Panc1 (cell line): ENCODE measurements around the gene KMT2D. TPM values are rescaled to one million over a fixed set of nuclear protein-coding genes. Genes with fewer than 3 reads are reported as not detected.

Source experiments
- ATAC-seq: fragments of 200-7000 bp; cut with Tn5 transposase; 2 replicates; pipeline ENCODE4 v1.9.1; 2020; ENCODE audit warnings: mild to moderate bottlenecking, moderate library complexity
- BruUV-seq: library from RNA; stranded (reverse); fragments of 400-500 nt; replicated peaks from 2 replicates; lab custom pipeline; 2021; lab: Mats Ljungman, UMichigan
- CTCF ChIA-PET: fragments of 300-600 bp; sonication (Branson Sonifier 250); formaldehyde crosslinking; loops from one replicate; lab custom pipeline; 2022; ENCODE audit warnings: antibody characterized with exemption; lab: Charles Lee
- POLR2A ChIA-PET: fragments of 300-600 bp; sonication (Branson Sonifier 250); formaldehyde crosslinking; loops from one replicate; lab custom pipeline; 2022; ENCODE audit warnings: antibody characterized with exemption; lab: Charles Lee
- DNase-seq: peaks from one replicate; pipeline ENCODE4 v3.0.0-alpha.2; 2010; ENCODE audit warnings: low read depth, low spot score
- H3K27ac ChIP-seq: 2 replicates; pipeline ENCODE4 v1.5.1; 2011; ENCODE audit warnings: mild to moderate bottlenecking, low read length, inconsistent platforms
- H3K27me3 ChIP-seq: fragments of 200-500 bp; sonication (Bioruptor generic); 2 replicates; pipeline ENCODE4 v1.6.0; 2014; ENCODE audit warnings: low read length, inconsistent platforms; ENCODE audit not compliant: control insufficient read depth, insufficient read depth
- H3K36me3 ChIP-seq: fragments of 200-500 bp; sonication (Bioruptor generic); 2 replicates; pipeline ENCODE4 v1.5.1; 2014; ENCODE audit warnings: inconsistent platforms, mild to moderate bottlenecking, low read length, moderate library complexity; ENCODE audit not compliant: control insufficient read depth, insufficient read depth
- H3K4me1 ChIP-seq: 2 replicates; pipeline ENCODE4 v1.5.1; 2011; ENCODE audit warnings: inconsistent platforms, mild to moderate bottlenecking, low read length, moderate library complexity; ENCODE audit not compliant: control insufficient read depth, insufficient read depth
- H3K4me3 ChIP-seq, 2 experiments: 2 replicates each; pipeline ENCODE4 v1.5.1; 2011 to 2012; ENCODE audit warnings: low read depth in 2 of 2, low read length in 2 of 2, mild to moderate bottlenecking in 2 of 2, inconsistent platforms in 1 of 2, moderate library complexity in 1 of 2
- H3K9me3 ChIP-seq: fragments of 200-500 bp; sonication (Bioruptor generic); 2 replicates; pipeline ENCODE4 v1.5.1; 2014; ENCODE audit warnings: low read depth, mild to moderate bottlenecking, inconsistent platforms, low read length, moderate library complexity; ENCODE audit not compliant: control insufficient read depth, insufficient read depth
- POLR2AphosphoS5 ChIP-seq: IDR thresholded peaks from 2 replicates; pipeline ENCODE4 v1.6.1; 2012; ENCODE audit warnings: mild to moderate bottlenecking, low read depth, low read length, moderate library complexity
- SIN3A ChIP-seq: IDR thresholded peaks from 2 replicates; pipeline ENCODE4 v1.6.1; 2012; ENCODE audit warnings: low read depth, mild to moderate bottlenecking, low read length, moderate library complexity, borderline replicate concordance; ENCODE audit not compliant: insufficient read depth
- TCF7L2 ChIP-seq: IDR thresholded peaks from 2 replicates; pipeline ENCODE4 v1.6.1; 2011; ENCODE audit warnings: mild to moderate bottlenecking, low read depth, low read length, inconsistent platforms
- in situ Hi-C: cut with HindIII; loops from 2 replicates; pipeline ENCODE4 v1.10.0; 2016; ENCODE audit warnings: low sequenced_read_pairs, low pct_unique_long_range_greater_than_20kb
- intact Hi-C: fragments of 100-400 bp; cut with micrococcal nuclease; formaldehyde crosslinking; loops from one replicate; pipeline ENCODE4 v1.10.0; 2022; ENCODE audit not compliant: unreplicated experiment
- total RNA-seq: library from RNA; stranded (reverse); gene quantifications from one replicate; pipeline ENCODE4 v1.2.1, GENCODE V29; 2021; ENCODE audit not compliant: unreplicated experiment
- TF ChIP-seq, protein P1 (sequence below), 2 experiments: IDR thresholded peaks; 2 replicates each; pipeline ENCODE4 v1.6.1; 2011 to 2012; ENCODE audit warnings: low read depth in 2 of 2, control low read depth in 1 of 2, low read length in 1 of 2, mild to moderate bottlenecking in 1 of 2, moderate library complexity in 1 of 2; ENCODE audit not compliant: insufficient read depth in 1 of 2
- TF ChIP-seq, protein P2 (sequence below): fragments of 450-650 bp; IDR thresholded peaks from 2 replicates; pipeline ENCODE4 v1.5.1; 2017; ENCODE audit warnings: mild to moderate bottlenecking

Gene KMT2D
- total RNA-seq, 1 experiment from 2014 or later: 64.7 TPM

DNA sequence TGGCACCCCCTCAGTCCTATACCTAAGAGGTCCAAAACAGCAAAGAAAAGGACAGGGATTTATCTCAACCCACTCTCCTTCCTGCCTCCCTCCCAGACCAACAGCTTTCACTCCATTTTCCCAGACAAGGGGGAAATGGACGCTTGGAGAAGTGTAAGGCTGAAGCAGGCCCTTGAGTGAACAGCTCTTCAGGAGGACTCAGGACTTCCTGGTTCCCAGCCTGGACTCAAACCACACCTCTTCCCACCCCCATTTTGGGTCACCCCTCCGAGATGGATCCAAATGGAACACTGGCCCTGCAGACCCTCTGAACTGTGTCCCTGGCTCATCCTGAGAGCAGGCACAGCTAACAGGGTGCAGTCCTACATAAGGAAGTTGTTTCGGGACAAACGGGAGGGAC, 2.7 kb downstream of the KMT2D start:
- ChIA-PET CTCF (interaction anchor here (0.6 kb wide), 1 partner anchor 171 kb away, joined by 18 read pairs; no protein-coding TSS in a partner anchor), POLR2A (no interaction called here)
- no peak for TF ChIP-seq POLR2AphosphoS5
- TF ChIP-seq, protein P1, sequence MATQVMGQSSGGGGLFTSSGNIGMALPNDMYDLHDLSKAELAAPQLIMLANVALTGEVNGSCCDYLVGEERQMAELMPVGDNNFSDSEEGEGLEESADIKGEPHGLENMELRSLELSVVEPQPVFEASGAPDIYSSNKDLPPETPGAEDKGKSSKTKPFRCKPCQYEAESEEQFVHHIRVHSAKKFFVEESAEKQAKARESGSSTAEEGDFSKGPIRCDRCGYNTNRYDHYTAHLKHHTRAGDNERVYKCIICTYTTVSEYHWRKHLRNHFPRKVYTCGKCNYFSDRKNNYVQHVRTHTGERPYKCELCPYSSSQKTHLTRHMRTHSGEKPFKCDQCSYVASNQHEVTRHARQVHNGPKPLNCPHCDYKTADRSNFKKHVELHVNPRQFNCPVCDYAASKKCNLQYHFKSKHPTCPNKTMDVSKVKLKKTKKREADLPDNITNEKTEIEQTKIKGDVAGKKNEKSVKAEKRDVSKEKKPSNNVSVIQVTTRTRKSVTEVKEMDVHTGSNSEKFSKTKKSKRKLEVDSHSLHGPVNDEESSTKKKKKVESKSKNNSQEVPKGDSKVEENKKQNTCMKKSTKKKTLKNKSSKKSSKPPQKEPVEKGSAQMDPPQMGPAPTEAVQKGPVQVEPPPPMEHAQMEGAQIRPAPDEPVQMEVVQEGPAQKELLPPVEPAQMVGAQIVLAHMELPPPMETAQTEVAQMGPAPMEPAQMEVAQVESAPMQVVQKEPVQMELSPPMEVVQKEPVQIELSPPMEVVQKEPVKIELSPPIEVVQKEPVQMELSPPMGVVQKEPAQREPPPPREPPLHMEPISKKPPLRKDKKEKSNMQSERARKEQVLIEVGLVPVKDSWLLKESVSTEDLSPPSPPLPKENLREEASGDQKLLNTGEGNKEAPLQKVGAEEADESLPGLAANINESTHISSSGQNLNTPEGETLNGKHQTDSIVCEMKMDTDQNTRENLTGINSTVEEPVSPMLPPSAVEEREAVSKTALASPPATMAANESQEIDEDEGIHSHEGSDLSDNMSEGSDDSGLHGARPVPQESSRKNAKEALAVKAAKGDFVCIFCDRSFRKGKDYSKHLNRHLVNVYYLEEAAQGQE (IDR thresholded peaks at IDR 0.05; ENCODE audit: insufficient read depth in 1 of 2, low read depth in 2 of 2, low read length in 1 of 2): no peak
- TF ChIP-seq TCF7L2: no peak
- TF ChIP-seq, protein P2, sequence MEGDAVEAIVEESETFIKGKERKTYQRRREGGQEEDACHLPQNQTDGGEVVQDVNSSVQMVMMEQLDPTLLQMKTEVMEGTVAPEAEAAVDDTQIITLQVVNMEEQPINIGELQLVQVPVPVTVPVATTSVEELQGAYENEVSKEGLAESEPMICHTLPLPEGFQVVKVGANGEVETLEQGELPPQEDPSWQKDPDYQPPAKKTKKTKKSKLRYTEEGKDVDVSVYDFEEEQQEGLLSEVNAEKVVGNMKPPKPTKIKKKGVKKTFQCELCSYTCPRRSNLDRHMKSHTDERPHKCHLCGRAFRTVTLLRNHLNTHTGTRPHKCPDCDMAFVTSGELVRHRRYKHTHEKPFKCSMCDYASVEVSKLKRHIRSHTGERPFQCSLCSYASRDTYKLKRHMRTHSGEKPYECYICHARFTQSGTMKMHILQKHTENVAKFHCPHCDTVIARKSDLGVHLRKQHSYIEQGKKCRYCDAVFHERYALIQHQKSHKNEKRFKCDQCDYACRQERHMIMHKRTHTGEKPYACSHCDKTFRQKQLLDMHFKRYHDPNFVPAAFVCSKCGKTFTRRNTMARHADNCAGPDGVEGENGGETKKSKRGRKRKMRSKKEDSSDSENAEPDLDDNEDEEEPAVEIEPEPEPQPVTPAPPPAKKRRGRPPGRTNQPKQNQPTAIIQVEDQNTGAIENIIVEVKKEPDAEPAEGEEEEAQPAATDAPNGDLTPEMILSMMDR: no peak
- no peak for TF ChIP-seq SIN3A
- intact Hi-C loops (no loop called here), in situ Hi-C loops (no loop called here)
- no peak for DNase-seq
- Histone ChIP-seq H3K27me3 (no peaks in the 10 kb centered on the region), H3K4me3 (peak overlapping the region; percentile 93 to 97), H3K9me3 (no peaks in the 10 kb centered on the region), H3K27ac (peak overlapping the region; percentile 84), H3K36me3 (peaks cover 5% of the 10 kb centered on the region; the same call in 1 of the 2 replicates), H3K4me1 (peaks cover 32% of the 10 kb centered on the region)
- no TSS peak for BruUV-seq
- ATAC-seq: no peak

DNA sequence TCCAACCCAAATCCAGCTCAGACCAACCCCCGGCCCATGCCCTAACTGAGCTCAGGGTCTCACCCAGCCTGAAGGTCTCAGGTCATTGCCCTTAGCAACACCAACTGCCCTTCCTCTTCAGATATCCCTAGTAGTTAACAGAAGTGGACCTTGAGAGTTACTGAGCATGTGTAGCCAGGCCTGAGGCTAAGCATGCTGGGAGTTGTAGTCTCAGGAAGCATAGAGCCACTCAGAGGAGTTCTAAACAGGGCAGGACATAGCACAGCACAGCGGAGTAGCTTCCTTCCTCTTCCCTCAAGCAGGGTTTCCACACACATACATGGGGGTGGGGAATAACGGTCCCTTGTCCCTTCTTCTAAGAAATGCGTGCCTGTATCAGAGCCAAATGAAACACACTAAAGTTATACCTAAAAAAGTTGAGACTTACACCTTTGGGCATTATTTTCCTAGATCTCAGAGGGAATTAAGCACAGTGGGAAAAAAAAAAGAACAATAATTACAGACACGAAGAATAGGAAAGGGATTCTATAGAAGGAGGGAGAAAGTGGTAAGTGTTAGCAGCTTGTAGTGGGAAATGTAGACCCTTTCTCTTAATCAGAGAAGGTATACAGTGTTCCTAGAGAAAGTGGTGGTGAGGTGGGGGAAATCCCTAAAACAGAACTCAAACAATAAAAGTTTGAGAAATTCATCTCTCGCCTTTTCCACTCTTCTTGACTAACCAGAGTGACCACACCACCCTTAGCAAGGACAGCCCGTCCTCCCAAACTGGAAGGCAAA, 4.4 kb downstream of the KMT2D start:
- BruUV-seq: no TSS peak
- H3K4me1 ChIP-seq: peaks cover 28% of the 10 kb centered on the region
- peak; percentile 57 for ATAC-seq
- no peaks in the 10 kb centered on the region for H3K9me3 ChIP-seq
- H3K27ac ChIP-seq: 0 out of 2 replicates have a peak overlapping the region, but pooled peaks have one; percentile 48
- H3K36me3 ChIP-seq: peaks cover 17% of the 10 kb centered on the region
- no peaks in the 10 kb centered on the region for H3K27me3 ChIP-seq
- ChIA-PET POLR2A (interaction anchor here (0.5 to 0.6 kb wide), 2 partner anchors 44 to 59 kb away, joined by 5 to 10 read pairs; no protein-coding TSS in a partner anchor), CTCF (no interaction called here)
- in situ Hi-C loops: no loop called here
- H3K4me3 ChIP-seq: no peak overlapping the region; a peak in 1 of 4 replicates
- no peak for DNase-seq
- TF ChIP-seq POLR2AphosphoS5 (no peak), SIN3A (no peak)
- intact Hi-C loops: no loop called here

DNA sequence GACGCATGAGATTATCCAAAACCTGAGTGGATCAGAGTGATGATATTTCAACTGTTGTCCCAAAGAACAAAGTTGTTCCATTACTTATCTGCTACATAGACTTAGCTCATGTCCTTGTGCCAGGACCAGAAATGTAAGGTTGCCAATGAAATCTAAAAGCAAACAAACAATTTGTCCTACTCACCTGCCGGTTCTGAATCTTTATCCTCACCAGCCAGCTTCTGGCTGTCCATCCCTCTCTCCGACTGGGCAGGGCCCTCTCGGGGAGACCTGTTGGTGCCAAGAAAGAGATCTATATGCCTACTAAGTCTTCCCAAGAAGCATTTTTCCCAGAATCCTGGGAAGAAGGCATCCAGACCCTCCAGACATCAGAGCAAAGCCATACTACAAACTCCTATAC, 5.5 kb downstream of the KMT2D start:
- peaks cover 28% of the 10 kb centered on the region for H3K4me1 ChIP-seq
- intact Hi-C loops (no loop called here), in situ Hi-C loops (no loop called here)
- no TSS peak for BruUV-seq
- ChIA-PET CTCF (no interaction called here), POLR2A (no interaction called here)
- DNase-seq: no peak
- TF ChIP-seq SIN3A: no peak
- TF ChIP-seq, protein P2: no peak
- TF ChIP-seq, protein P1 (IDR thresholded peaks at IDR 0.05; ENCODE audit: insufficient read depth in 1 of 2, low read depth in 2 of 2, low read length in 1 of 2): no peak
- no peak for TF ChIP-seq POLR2AphosphoS5
- no peak for TF ChIP-seq TCF7L2
- H3K27me3 ChIP-seq: no peaks in the 10 kb centered on the region
- peaks cover 17% of the 10 kb centered on the region for H3K36me3 ChIP-seq
- no peak overlapping the region for H3K27ac ChIP-seq
- H3K9me3 ChIP-seq: no peaks in the 10 kb centered on the region
- ATAC-seq: no peak
- H3K4me3 ChIP-seq: no peak overlapping the region
